Measurements from ENCODE around the gene ANKRD29.

The ANKRD29 gene

GRCh38 chr18:23612434-23613090 is 50.1 kb downstream of the ANKRD29 start:
- no peak for DNase-seq

DNA sequence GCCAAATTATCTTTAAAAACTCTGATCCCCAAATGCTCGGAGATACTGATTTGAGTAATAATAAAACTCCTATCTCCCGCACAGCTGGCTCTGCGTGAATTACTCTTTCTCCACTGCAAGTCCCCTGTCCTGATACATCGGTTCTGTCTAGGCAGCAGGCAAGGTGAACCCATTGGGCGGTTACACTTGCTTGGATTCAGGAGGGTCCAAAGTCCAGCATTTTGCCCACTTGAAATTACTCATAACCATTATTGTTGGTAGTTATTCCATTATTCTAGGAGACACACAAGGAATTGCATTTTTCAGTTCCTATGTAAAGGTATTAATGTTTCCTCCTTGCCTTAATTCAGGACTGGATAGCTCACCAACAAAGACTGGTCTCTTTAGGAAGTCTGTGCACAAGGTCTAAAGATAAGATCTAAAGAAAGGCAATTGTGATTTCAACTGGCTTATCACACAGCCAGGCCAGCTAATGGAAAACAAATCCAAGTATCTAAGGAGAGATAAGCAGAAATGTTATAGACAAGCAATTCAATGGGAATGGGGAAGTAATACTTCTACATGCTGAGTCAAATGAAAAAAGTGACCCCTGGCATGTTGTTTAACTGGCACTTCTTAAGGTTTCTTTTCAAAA is 53.2 kb downstream of the ANKRD29 start:
- no peak for DNase-seq

GRCh38 chr18:23608211-23608610 is 54.5 kb downstream of the ANKRD29 start:
- DNase-seq, result no peak

GRCh38 chr18:23605941-23606340 is 56.8 kb downstream of the ANKRD29 start:
- DNase-seq, result no peak

- no peak for DNase-seq
Measured at GRCh38 chr18:23599809-23600208, 62.9 kb downstream of the ANKRD29 start.

DNA sequence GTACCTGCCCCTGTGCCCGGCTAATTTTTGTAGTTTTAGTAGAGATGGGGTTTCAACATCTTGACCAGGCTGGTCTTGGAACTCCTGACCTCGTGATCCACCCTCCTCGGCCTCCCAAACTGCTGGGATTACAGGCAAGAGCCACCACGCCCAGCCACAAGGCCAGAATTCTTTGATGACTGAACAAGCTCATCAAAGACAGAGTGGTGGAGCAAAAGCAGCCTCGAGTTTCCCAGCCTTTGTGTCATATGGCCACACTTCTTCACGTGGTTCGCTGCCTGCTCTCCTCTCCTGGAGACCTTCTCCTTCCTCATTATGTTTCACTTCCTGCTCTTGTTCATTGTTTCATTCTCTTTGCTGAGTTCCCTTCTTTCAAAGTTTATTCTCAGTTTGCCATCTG is 66.5 kb downstream of the ANKRD29 start:
- DNase-seq, result no peak

- no peak for DNase-seq
Measured at GRCh38 chr18:23595591-23595990, 67.1 kb downstream of the ANKRD29 start.

DNA sequence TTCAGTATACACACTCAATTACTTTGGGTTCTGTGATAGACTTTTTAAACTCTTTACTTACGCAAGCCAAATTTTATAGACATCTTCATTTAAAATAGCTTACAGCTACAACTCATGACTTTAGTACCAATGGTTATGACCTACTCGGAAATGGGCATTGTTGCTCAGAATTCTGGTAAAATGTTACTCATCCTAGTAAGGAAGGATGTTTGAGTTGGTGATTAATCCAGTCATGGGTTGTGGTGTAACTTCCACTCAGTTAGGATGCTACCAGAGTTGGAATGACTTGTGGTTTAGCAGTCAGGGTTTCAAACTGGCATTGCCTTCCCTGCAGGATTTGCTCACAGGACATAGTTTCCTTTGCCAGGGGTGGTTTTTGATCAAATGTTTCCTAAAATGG is 69.0 kb downstream of the ANKRD29 start:
- DNase-seq, result peak; percentile 74

- no peak for DNase-seq
Measured at GRCh38 chr18:23592911-23593310, 69.8 kb downstream of the ANKRD29 start.

GRCh38 chr18:23591011-23591410 is 71.7 kb downstream of the ANKRD29 start:
- DNase-seq, result peak; percentile 52

GRCh38 chr18:23588836-23589560 is 73.7 kb downstream of the ANKRD29 start:
- peak; percentile 32 for DNase-seq

GRCh38 chr18:23587220-23587642 is 75.5 kb downstream of the ANKRD29 start:
- DNase-seq, result no peak

GRCh38 chr18:23586249-23587196 is 76.2 kb downstream of the ANKRD29 start, which contains the start of gene NPC1:
Gene NPC1 (minus strand): TSS chr18:23586506. CDS start chr18:23586343, 163 bp downstream.
- DNase-seq, result peak; percentile 93

GRCh38 chr18:23585897-23586248 is 76.8 kb downstream of the ANKRD29 start:
- no peak for DNase-seq

DNA sequence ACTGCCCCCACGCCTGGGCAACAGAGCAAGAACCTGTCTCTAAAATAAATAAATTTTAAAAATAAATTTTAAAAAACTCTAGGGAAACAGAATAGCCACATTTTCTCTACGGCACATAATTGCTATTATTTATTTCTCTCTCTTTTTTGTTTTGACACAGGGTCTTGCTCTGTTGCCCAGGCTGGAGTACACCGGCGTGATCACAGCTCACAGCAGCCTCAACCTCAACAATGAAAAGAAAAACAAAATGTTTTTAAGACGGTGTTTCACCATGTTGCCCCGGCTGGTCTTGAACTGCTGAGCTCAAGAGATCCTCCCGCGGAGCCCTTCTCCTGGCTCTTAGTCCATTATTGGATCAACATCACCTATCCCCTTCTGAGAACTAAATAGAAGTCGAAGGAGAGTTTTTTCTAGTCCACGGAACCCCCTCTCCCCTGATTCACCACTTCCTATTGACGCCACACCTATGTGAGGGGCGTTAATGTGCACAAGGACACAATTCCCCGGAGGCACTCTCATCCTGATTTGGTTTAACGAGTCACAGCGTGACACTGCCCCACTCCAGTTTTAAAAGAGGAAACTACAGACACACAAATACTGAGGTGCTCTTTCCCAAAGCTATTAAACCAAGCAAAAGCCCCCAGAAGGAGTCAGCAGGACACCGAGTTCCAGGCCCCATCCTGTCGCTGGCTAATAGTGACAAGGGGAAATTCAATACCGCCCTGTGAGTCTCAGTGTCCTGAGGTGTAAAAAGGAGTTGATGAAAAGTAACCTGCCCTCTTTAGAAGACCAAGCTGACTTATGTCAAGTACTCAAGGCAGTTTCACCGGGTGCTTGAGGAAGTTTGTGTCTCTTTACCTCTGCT is 77.5 kb downstream of the ANKRD29 start:
- DNase-seq, result no peak

DNA sequence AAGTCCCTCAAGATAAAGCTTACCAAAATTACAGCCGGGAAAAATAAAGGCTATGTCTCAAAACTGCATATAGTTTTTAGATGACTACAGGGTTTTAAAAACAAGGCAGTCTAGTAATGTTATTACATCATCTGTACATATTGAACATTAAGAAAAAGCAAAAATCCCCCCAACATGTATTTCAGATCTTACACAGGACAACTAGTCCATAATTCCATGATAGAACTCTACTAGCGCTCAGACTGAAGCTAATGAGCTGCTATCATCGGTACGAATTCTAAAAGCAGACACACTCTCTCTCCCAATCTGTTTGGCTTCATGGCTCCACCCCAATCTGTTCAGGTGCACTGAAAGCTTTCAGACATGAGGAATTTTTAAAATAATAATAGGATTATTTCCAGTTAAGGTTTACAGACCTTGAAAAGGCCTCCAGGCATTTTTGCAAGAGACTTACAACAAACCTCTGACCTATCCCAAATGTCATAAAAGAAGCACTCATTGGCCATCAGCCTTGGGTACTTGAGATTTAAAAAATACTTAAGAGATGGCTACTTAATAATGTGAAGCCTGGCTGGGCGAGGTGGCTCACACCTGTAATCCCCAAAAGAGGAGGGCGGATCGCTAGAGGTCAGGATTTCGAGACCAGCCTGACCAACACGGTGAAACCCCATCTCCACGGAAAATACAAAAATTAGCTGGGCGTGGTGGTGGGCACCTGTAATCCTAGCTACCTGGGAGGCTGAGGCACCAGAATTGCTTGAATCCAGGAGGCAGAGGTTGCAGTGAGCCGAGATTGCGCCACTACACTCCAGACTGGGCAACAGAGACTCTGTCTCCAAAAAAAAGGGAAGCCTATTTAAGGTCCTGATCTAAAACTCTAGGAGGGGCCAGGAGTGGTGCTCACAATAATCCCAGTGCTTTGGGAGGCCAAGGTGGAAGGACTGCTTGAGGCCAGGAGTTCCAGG is 78.4 kb downstream of the ANKRD29 start:
- no peak for DNase-seq

GRCh38 chr18:23583071-23583865 is 79.4 kb downstream of the ANKRD29 start:
- no peak for DNase-seq

GRCh38 chr18:23580677-23581367 is 81.9 kb downstream of the ANKRD29 start:
- DNase-seq, result peak; percentile 57
